Dedifferentiated amniotic fluid mesenchymal stem cell (primary cell): ENCODE results near the gene UCK2.

Experiments
- DNase-seq: peaks from one replicate; pipeline ENCODE4 v3.0.0-alpha.2; 2016; ENCODE audit errors: extremely low spot score

UCK2 gene

GRCh38 chr1:165855010-165855838 lies 27.8 kb downstream of the UCK2 start:
- DNase-seq: no peak

- DNase-seq: no peak
Observed at GRCh38 chr1:165856021-165856420, 28.6 kb downstream of the UCK2 start.

DNA sequence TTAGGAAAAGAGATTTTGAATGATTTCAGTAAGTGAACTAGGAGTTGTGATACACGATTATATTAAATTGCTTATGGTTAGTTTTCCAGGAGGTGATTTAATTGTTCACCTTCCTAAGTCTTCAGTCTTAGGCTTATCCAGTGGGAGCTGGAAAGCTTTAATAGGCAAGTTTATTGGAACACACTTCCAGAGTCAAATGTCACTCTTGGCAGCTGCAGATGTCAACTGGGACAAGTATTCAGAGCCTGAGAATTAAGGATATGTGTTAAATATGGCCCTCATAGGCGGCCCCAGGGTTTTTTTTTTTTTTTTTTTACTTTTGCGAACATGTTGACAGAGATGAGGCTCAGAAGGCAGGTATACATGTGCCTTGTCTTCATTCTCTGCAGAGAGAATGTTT lies 29.2 kb downstream of the UCK2 start:
- no peak for DNase-seq

DNA sequence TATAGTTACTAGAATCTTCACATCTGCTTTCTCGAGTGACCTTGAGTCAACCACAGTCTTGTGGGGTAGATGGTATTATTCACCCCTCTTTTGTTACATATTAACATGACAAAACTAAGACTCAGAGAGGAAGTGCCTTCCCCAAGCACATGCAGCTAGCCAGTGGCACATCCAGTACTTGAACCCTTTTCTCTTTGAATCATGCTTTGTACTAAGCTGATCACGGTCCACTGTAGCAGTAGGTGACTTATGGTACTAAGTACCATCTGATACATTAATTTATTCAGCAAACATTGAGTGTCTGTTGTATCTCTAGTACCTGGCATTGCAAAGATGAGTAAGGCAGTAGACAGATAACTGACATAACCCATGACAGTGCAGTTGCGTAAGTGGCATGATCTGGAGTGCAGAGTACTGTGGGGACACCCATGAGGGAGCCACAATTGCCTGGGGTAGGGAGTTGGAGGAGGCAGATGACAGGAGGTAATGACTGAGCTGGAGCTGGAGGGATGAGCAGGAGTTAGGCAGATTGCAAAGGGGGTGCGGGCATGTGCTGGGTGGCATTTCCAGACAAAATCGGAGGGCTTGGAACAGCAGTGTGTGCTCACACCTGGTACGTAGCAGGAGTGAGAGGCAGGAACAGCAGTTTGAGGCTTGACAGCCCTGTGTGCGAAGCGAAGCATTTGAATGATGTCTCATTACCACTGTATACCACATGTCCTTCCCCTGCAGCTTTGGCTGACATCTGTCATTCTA lies 29.8 kb downstream of the UCK2 start:
- no peak for DNase-seq

- no peak for DNase-seq
Observed at GRCh38 chr1:165858364-165858823, 31.0 kb downstream of the UCK2 start.

GRCh38 chr1:165858967-165859845 lies 31.8 kb downstream of the UCK2 start:
- no peak for DNase-seq

GRCh38 chr1:165860065-165860464 lies 32.7 kb downstream of the UCK2 start:
- DNase-seq: no peak

- DNase-seq: no peak
Observed at GRCh38 chr1:165861911-165862310, 34.5 kb downstream of the UCK2 start.

DNA sequence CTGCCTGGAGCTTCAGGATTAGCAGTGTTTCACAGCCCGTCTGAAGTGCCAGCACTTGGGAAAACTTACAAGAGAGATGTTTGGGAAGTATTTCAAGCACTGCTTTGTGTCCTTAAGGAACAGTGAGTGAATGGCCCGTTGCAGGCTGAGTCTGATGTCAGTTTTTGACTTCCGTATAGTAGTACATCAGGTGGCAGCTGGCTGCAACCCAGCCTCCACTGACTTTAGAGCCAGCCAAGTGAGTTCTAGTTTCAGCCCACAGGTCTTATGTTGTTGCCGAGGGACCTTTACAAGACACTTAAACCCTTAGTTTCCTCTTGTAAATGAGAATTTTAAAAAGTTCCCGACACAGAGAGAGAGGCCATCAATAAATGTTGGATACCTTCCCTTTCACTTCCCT lies 35.0 kb downstream of the UCK2 start:
- DNase-seq: no peak

DNA sequence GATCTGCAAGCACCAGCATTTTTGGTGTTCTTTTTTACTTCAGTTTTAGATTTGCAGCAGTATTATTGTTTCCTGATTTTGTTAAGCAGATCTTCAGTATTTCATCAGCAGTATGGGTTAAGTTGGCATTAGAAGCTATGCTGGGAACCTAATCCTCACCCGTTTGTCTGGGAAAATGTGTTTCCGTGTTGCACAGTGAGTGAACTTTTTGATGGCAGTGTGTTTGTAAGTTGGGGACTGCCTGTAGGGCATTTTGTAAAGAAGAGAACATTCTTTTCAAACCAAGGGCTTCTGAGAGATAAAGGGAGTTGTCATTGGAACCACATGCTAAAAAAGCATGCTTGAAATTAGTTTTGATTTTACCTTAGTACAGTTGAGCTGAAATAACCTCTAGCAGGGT lies 35.9 kb downstream of the UCK2 start:
- no peak for DNase-seq

- DNase-seq: no peak
Observed at GRCh38 chr1:165865633-165866340, 38.4 kb downstream of the UCK2 start.

- DNase-seq: no peak
Observed at GRCh38 chr1:165869343-165869742, 41.9 kb downstream of the UCK2 start.

DNA sequence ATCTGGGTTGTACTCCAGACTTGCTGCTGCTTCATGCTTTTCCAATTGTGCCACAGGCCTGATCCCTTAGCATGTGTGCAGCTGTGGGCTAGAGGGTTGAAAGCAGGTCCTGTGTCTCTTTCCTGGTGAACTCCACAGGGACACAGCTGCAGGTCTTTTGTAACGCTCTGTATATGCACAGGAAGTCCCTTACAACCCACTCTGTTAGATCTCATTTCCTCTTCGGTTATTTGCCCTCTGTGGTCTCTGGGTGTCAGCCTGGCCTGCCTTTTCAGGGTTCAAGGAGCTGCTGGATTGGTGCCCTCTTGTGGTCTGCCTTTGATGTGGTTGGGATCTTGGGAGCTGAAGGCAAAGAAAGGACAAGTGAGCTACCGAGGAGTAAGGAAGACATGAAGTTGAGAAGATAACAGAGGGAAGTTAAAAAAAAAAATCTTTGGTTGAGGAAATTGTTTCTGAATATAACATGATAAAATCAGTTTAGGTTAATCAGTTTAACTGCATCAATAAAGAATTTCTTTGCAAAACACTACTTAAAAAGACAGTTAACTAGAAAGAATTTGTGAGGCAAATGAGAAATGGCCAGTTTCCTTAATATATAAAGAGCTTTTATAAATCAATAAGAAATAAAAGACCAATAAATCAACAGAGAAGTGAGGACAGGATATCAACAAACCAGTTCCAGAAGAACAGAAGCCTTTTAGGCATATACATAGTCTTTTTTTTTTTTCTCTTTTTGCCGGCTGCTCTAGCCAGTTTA lies 44.1 kb downstream of the UCK2 start:
- DNase-seq: no peak

GRCh38 chr1:165873481-165873880 lies 46.1 kb downstream of the UCK2 start:
- DNase-seq: no peak

GRCh38 chr1:165874643-165875042 lies 47.2 kb downstream of the UCK2 start:
- no peak for DNase-seq

DNA sequence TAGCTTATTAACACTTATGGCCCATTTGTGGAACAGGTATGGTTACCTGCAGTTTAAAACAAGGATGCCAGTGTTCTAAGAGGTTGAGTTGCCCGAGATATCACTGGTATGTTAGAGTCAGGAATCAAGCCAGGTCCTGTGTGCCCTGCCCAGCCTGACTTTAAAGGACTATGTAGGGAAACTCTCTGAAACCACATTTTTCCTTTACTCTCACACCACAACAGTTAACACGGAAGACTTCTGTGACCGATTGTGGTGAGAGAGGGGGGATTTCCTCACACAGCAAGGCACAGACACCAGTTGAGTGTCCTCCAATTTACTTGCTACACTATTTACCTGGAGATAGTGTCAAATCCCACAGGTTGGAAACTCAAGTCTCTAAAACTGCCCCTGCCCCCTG lies 47.8 kb downstream of the UCK2 start:
- DNase-seq: no peak

- DNase-seq: no peak
Observed at GRCh38 chr1:165875604-165876003, 48.2 kb downstream of the UCK2 start.

- DNase-seq: no peak
Observed at GRCh38 chr1:165876121-165876520, 48.7 kb downstream of the UCK2 start.

GRCh38 chr1:165877411-165877810 lies 50.0 kb downstream of the UCK2 start:
- no peak for DNase-seq

DNA sequence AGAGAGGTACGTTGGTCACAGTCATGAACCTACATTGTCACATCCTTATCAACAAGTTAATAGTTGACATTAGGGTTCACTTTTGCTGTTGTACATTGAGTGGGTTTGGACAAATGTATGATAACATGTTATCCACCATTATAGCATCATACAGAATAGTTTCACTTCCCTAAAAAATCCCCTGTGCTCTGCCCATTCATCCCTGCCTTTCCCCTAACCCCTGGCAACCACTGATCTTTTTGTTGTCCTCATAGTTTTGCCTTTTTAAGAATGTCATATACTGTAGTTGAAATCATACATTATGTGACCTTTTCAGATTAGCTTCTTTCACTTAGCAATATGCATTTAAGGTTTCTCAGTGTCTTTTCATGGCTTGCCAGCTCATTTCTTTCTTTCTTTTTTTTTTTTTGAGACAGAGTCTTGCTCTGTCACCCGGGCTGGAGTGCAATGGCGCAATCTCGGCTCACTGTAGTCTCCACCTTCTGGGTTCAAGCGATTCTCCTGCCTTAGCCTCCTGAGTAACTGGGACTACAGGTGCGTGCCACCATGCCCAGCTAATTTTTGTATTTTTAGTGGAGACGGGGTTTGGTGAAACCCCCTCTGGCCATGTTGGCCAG lies 50.6 kb downstream of the UCK2 start:
- DNase-seq: no peak
